Stimulated activated CD8-positive, alpha-beta memory T cell treated with anti-CD3 and anti-CD28 coated beads, Interleukin-15, amount 100 ng/mL, for 1 hour (primary cell): ENCODE results near the gene HMGCS1.
"Not testable (repeated sequence)": the region's sequence is repeated elsewhere in the genome, so short reads cannot be mapped to it uniquely, and the experiment has no call there.

Experiments used
- DNase-seq: peaks from one replicate; pipeline ENCODE4 v3.0.0-alpha.2; 2020; ENCODE audit warnings: low read depth

The HMGCS1 gene

GRCh38 chr5:43313035-43313853 is at the start of gene HMGCS1:
HMGCS1 (minus strand) TSS chr5:43313412; CDS start chr5:43298965, 14,447 bp downstream.
- DNase-seq, result peak; percentile 97

- DNase-seq, result no peak
Measured at GRCh38 chr5:43358726-43359125, 45.5 kb upstream of the HMGCS1 start.

- no peak for DNase-seq
Measured at GRCh38 chr5:43358301-43358700, 45.1 kb upstream of the HMGCS1 start.

- DNase-seq, result no peak
Measured at GRCh38 chr5:43357878-43358281, 44.7 kb upstream of the HMGCS1 start.

- no peak for DNase-seq
Measured at GRCh38 chr5:43357067-43357466, 43.9 kb upstream of the HMGCS1 start.

GRCh38 chr5:43354774-43355173 is 41.6 kb upstream of the HMGCS1 start:
- DNase-seq, result no peak

- no peak for DNase-seq
Measured at GRCh38 chr5:43353668-43354067, 40.5 kb upstream of the HMGCS1 start.

DNA sequence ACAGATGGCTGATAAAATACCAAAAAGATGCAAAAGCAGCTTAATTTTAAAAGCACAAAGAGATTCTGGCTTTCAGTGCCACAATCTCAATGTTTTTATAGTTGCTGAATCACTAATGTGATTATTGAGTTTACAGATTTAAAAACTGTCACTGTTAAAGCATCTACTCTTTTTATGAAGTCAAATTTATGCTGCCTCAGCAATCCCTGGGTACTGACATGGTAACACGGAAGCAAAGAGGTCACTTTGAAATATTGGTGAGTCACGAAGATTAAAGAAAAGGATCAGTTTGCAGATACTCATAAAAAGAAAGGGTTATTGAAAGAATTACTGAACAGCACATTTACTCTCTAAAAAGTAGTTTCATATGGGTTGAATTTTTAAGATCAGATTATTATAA is 39.7 kb upstream of the HMGCS1 start:
- DNase-seq, result no peak

DNA sequence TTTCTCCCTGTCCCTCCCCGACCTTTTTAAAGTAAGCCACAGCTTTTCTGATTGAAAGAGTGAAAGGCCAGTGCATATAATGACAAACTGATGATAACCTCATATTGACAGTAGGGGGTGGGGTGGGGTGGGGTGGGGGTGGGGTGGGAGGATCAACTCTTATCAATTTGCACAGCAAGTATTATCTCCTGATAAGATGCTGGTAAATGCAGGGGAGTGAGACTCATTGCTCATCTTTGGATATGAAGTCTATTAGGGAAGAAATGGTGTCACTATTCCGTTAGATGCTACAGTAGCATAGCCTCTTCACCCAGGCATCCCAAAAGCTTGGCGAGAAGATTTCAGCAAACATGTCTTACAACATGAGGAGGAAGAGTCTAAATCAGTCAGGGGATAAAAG is 38.9 kb upstream of the HMGCS1 start:
- no peak for DNase-seq

- no peak for DNase-seq
Measured at GRCh38 chr5:43348861-43349363, 35.7 kb upstream of the HMGCS1 start.

DNA sequence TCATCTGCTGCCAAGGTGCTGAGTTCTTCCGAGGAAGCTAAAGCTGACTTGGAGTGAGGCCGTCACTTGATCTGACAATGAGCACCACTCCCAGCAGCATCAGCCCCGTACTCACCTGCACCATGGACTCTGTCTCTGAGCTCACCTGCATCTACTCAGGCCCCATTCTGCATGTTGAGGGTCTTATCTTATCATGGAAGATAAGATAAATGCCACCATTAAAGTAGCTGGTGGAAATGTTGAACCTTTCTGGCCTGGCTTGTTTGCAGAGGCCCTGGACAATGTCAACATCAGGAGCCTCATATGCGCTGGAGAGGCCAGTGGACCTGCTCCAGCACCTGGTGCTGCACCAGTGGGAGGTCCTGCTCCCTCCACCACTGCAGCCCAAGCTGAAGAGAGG is 35.0 kb upstream of the HMGCS1 start:
- DNase-seq, result no peak

- no peak for DNase-seq
Measured at GRCh38 chr5:43338862-43339261, 25.6 kb upstream of the HMGCS1 start.

GRCh38 chr5:43336159-43336558 is 22.9 kb upstream of the HMGCS1 start:
- DNase-seq, result no peak

DNA sequence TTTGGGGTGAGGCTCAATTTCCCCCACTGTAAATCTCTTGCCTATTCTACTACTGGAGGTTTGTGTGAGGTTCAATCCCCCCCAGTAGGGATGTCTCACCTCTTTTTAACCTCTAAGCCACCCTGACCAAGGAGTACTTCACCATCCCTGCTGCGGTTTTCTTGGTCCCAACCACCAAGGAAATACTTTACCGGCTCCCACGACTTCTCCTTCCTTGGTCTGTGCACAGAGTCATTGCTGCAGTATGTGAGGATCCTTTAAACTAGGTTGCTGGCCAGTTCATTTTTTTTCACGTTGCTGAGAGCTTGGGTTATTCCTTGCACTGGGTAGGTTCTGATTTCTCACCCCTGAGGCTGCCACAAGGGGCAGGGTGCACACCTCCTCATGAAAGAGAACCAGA is 22.5 kb upstream of the HMGCS1 start:
- no peak for DNase-seq

DNA sequence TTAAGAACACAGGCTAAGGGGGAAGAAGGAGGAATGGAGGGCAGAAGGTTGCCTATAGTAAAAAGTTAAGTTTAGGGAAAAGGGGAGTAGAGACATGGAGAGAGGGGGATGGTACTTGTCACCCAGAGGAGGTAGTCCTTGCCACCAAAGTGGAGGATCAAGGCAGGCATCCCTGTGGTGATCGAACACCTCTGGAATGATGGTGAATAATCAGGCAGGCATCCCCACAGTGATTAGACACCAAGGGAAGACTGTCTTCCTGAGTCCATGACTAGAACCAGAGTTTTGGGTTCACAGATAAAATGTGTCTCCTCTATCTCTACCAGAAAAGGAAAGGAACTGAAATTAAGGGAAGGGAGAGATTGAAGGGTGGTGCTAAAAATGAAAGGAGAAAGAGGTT is 19.2 kb upstream of the HMGCS1 start:
- DNase-seq, result no peak

- not testable (repeated sequence) for DNase-seq
Measured at GRCh38 chr5:43325624-43326023, 12.4 kb upstream of the HMGCS1 start.

GRCh38 chr5:43323488-43323887 is 10.3 kb upstream of the HMGCS1 start:
- DNase-seq, result not testable (repeated sequence)

- DNase-seq, result no peak
Measured at GRCh38 chr5:43320846-43321245, 7.6 kb upstream of the HMGCS1 start.

DNA sequence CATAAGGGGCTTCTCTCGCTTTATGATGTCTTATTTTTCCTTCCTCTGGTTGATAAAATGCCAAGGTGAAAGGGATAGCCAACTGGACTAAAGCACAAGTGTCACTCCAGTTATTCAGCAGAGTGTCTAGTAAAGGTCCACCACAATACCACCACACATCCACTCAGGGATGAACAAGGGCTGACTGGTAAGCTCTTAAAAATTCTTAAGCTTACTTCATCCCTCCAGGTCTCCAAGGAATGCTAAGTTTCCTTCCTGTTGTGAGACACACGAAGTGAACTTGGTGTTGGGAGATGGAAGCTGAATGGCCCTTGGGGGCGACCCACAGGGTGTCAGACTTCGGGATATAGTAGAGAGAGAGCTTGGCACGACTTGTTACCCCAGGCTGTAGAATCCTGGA is 3.2 kb upstream of the HMGCS1 start:
- DNase-seq, result no peak

DNA sequence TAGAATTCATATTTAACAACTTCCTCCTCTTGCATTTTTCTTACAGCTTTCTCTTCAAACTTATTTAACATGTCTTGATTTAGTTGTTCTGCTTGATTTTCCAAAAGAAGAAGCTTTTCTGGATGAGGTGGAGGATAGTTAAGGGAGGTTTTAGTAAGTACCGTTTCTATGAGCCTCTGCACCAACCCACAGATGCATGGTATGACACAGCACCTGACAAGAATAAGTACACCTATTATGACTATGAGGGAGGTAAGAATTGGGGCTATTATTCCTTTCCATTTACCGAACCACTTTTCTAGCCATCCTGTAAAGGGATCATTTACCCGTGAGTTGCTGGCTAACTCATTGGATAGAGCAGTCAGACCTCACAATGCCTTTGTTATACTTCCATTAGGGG is 2.5 kb upstream of the HMGCS1 start:
- DNase-seq, result no peak

- no peak for DNase-seq
Measured at GRCh38 chr5:43315263-43315662, 2.1 kb upstream of the HMGCS1 start.

DNA sequence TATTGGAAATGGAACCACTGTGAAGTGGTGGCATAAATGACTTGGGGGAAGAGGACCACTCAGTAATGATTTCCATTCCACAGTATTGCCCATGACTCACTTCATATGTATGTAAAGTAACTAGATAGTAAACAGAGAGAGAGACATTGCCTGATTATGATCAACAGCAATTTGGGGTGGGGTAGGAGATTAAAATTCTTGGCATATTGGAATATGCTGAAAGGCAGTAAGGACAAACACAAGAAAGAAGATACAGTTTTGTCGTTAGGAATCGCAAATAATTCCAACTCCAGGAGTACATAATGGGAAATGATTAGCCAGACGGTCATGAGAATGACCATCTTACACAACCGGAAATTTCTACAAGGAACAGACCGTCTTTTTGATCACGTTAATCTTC is 1.5 kb upstream of the HMGCS1 start:
- DNase-seq, result no peak

- no peak for DNase-seq
Measured at GRCh38 chr5:43313854-43314457, 744 bp upstream of the HMGCS1 start.

DNA sequence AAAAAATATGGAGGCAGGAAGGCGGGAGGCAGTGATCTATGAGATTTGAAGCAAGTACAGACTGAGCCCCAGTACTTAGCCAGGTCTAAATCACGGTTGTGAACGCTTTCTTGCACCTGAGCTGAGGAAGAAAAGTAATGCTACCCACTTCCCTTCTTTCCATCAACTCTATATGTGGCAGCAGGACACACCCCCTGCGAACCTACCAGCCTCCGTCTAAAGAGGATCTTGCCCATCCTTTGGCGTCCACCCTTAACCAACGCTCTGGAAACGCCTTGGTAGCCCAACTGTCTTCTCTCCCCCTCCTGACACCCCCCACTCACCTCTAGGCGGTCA is 545 bp downstream of the HMGCS1 start:
- DNase-seq, result no peak
